ENCODE data around the gene DUSP22. TPM values are rescaled to one million over a fixed set of nuclear protein-coding genes. Genes with fewer than 3 reads are reported as not detected.

The DUSP22 gene
- total and polyA plus RNA-seq, 4 donors, result 9.5 to 31.0 (median 20.1) TPM

DNA sequence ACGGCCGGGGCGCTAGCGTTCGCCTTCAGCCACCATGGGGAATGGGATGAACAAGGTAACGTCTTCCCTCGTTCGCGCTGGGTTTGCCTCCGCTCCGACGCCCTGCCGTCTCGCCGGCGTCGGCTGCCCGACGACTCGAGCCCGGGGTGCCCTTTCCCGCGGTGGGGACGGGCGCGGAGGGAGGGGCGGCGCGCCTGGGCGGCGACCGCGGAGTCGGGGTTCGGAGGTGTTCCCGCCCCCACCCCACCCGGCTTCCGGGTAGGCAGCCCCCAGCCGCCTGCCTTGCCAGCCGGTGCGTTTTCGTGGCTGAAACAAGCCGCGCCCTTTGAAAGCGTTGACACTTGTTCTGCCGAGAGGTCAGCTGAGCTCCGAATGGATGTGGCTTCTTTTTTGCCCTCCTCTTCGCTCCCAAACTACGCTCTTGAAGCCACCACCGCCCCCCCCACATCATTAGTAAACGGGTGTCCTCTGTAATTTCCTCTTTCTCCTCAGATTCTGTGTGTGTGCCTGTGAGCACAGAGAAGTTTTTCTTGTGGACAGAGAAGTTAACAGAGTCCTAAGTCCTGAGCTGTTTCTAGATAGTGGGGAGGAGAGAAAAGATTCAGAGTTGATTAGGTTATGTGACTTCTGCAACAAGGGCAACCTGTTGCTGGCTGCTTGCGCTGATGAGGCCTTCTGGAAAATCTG is 362 bp downstream of the DUSP22 start:
- TF ChIP-seq YY1 (IDR thresholded peaks at IDR 0.05) (peak; percentile 19), GABPA (IDR thresholded peaks at IDR 0.05 in 1 of 2, conservative IDR thresholded peaks at IDR 0.05 in 1 of 2) (no peak), FOXA1 (IDR thresholded peaks at IDR 0.05) (no peak), JUND (IDR thresholded peaks at IDR 0.05) (no peak), HNF4A (conservative IDR thresholded peaks at IDR 0.05) (no peak)
- TF ChIP-seq, protein P1, sequence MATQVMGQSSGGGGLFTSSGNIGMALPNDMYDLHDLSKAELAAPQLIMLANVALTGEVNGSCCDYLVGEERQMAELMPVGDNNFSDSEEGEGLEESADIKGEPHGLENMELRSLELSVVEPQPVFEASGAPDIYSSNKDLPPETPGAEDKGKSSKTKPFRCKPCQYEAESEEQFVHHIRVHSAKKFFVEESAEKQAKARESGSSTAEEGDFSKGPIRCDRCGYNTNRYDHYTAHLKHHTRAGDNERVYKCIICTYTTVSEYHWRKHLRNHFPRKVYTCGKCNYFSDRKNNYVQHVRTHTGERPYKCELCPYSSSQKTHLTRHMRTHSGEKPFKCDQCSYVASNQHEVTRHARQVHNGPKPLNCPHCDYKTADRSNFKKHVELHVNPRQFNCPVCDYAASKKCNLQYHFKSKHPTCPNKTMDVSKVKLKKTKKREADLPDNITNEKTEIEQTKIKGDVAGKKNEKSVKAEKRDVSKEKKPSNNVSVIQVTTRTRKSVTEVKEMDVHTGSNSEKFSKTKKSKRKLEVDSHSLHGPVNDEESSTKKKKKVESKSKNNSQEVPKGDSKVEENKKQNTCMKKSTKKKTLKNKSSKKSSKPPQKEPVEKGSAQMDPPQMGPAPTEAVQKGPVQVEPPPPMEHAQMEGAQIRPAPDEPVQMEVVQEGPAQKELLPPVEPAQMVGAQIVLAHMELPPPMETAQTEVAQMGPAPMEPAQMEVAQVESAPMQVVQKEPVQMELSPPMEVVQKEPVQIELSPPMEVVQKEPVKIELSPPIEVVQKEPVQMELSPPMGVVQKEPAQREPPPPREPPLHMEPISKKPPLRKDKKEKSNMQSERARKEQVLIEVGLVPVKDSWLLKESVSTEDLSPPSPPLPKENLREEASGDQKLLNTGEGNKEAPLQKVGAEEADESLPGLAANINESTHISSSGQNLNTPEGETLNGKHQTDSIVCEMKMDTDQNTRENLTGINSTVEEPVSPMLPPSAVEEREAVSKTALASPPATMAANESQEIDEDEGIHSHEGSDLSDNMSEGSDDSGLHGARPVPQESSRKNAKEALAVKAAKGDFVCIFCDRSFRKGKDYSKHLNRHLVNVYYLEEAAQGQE (IDR thresholded peaks at IDR 0.05), result peak; percentile 8
- Histone ChIP-seq H3K36me3 (ENCODE audit: control insufficient read depth in 4 of 4, insufficient read depth in 3 of 4, low read depth in 1 of 4, low read length in 3 of 4) (no peaks in the 10 kb centered on the region), H3K9ac (ENCODE audit: low read depth in 1 of 2, low read length in 2 of 2) (peak overlapping the region; percentile 68 to 84), H3K9me3 (ENCODE audit: control insufficient read depth in 4 of 4, low read length in 3 of 4) (no peaks in the 10 kb centered on the region), H3K4me1 (ENCODE audit: control insufficient read depth in 4 of 4, insufficient read depth in 4 of 4, low read length in 3 of 4) (peaks cover 2 to 16% (median 11%) of the 10 kb centered on the region in 4 donors), H3K27me3 (ENCODE audit: control insufficient read depth in 4 of 4, insufficient read depth in 4 of 4, low read length in 3 of 4) (no peaks in the 10 kb centered on the region), H3K27ac (ENCODE audit: low read depth in 1 of 2, low read length in 2 of 2) (peak overlapping the region; percentile 94 to 99), H3K4me3 (ENCODE audit: low read depth in 1 of 3, low read length in 3 of 3) (peak overlapping the region; percentile 69 to 91 (median 69))
- 23% methylated on average over 52 of the region's 52 CpGs for WGBS
- DNase-seq (ENCODE audit: low spot score), result no peak

GRCh38 chr6:293193-294174 is 1.2 kb downstream of the DUSP22 start:
- no peaks in the 10 kb centered on the region for H3K36me3 ChIP-seq (ENCODE audit: control insufficient read depth in 4 of 4, insufficient read depth in 3 of 4, low read depth in 1 of 4, low read length in 3 of 4)
- peaks cover 2 to 16% (median 12%) of the 10 kb centered on the region in 4 donors for H3K4me1 ChIP-seq (ENCODE audit: control insufficient read depth in 4 of 4, insufficient read depth in 4 of 4, low read length in 3 of 4)
- 38% methylated on average over 24 of the region's 24 CpGs for WGBS
- H3K27me3 ChIP-seq (ENCODE audit: control insufficient read depth in 4 of 4, insufficient read depth in 4 of 4, low read length in 3 of 4), result no peaks in the 10 kb centered on the region
- TF ChIP-seq HNF4A (conservative IDR thresholded peaks at IDR 0.05) (peak in 1 of 2 donors; percentile 6), TAF1 (conservative IDR thresholded peaks at IDR 0.05) (no peak), YY1 (IDR thresholded peaks at IDR 0.05) (peak; percentile 11), SP1 (IDR thresholded peaks at IDR 0.05) (no peak), RAD21 (IDR thresholded peaks at IDR 0.05) (peak in 1 of 2 donors; percentile 16), RXRA (IDR thresholded peaks at IDR 0.05) (peak in 1 of 2 donors; percentile 27)
- no peak for DNase-seq (ENCODE audit: low spot score)
- H3K27ac ChIP-seq (ENCODE audit: low read depth in 1 of 2, low read length in 2 of 2), result peak overlapping the region; percentile 94 to 99
- peak overlapping the region; percentile 68 to 84 for H3K9ac ChIP-seq (ENCODE audit: low read depth in 1 of 2, low read length in 2 of 2)
- H3K4me3 ChIP-seq (ENCODE audit: low read depth in 1 of 3, low read length in 3 of 3), result peak overlapping the region; percentile 69 to 91 (median 69)
- no peaks in the 10 kb centered on the region for H3K9me3 ChIP-seq (ENCODE audit: control insufficient read depth in 4 of 4, low read length in 3 of 4)
